ENCODE results near the gene ECM1.

ECM1 gene

DNA sequence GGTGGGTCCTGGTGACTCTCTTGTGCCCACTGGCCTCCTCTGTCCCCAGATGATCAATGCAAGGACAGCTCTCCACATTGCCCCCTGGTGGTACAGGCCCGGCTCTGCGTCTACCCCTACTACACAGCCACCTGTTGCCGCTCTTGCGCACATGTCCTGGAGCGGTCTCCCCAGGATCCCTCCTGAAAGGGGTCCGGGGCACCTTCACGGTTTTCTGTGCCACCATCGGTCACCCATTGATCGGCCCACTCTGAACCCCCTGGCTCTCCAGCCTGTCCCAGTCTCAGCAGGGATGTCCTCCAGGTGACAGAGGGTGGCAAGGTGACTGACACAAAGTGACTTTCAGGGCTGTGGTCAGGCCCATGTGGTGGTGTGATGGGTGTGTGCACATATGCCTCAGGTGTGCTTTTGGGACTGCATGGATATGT lies 52.1 kb downstream of the ECM1 start:
- peak; percentile 71 for DNase-seq

GRCh38 chr1:150560576-150561253 lies 52.8 kb downstream of the ECM1 start:
- DNase-seq: peak; percentile 88

GRCh38 chr1:150561254-150561973 lies 53.5 kb downstream of the ECM1 start:
- DNase-seq: peak; percentile 88

GRCh38 chr1:150561974-150562445 lies 54.1 kb downstream of the ECM1 start:
- peak; percentile 87 for DNase-seq

DNA sequence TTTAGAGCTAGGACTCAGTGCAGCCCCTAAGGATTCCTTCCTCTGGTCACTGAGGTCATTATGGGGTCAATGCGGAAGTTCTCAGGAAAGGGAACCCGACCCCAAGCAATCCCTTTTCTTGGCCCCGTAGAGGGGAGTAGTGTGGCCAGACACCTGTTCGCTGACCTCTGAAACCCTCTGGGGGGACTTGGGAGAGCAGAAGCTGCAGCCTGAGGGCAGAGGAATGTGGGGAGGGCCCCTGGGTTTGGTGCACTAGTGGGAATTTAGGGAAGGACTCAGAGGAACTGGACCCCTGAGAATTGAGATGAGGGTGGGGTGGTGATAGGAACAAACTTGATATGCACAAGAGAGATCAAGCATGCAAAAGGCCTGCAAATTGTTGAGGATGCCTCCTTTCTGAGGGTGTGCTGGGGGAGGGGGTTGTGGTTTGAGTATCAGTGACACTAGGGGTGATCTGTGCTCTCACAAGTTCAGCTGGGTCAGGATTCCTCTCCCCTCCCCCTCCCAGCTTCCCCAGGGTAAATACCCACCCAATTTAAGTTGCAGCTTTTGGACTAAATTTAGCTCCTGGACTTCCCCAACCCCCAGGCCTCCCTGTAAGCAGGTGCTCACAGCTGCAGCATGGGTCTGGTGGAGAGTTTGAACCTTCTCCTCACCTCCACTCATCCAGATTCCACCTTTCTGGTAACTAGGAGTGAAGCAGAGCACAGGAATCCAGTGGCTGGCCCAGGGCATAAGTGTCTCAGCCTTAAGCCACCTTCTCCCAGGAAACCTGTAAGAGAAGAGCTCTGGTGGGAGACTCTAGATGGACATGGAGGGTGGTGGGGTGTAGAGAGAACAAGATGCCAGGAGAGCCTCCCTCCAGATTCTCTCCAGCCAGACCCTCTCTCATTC lies 54.8 kb downstream of the ECM1 start:
- DNase-seq: no peak

All from NCI-H146 (cell line).